GM21723 (cell line): ENCODE measurements around the gene MYO6.
A peak's percentile ranks its signal among the peaks of the same experiment; 100 is the strongest.

Experiments used
- ATAC-seq: cut with Tn5 transposase; IDR thresholded peaks from one replicate; pipeline ENCODE4 v1.9.1; 2021; ENCODE audit warnings: mild to moderate bottlenecking, moderate library complexity; ENCODE audit not compliant: unreplicated experiment

MYO6 gene

GRCh38 chr6:75819776-75820487 is 70.9 kb downstream of the MYO6 start:
- ATAC-seq, result no peak

- ATAC-seq, result no peak
Observed at GRCh38 chr6:75824160-75824559, 75.1 kb downstream of the MYO6 start.

GRCh38 chr6:75827163-75827562 is 78.1 kb downstream of the MYO6 start:
- no peak for ATAC-seq

DNA sequence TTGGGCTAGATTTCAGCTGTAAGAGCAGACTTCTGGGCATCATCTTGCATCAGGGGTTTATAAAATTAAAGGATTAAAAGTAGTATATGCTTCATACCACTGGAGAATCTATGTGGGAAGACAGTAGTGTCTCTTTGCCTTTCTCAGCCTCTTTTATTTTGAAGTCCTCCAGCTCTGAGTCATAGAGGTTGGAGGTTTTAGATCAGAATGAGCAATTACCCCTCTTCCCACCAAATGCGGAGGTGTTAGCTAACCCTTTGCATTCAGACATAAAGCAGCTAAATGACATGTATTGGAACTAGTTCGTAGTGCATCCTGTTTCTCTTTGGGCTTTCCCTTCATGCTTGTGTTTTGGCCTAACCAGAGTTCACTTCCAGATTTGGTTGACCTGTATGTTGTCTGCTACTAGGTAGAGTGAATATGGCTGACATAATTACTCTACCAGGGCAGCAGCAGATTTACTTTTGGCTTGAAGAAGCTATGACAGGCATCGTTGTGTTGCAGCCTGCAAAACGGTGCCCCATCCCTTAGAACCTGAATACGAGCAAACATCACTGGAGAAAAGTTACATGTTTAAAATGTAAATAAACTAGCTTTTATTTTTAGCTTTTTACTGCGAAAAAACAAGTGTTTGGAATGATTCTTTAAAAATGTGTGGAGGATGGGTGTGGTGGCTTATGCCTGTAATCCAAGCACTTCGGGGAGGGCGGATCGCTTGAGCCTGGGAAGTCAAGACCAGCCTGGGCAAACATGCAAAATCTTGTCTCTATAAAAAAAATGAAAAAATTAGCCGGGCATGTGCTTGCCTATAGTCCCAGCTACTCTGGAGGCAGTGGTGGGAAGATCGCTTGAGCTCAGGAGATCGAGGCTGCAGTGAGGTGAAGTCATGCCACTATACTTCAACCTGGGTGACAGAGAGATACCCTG is 82.2 kb downstream of the MYO6 start:
- ATAC-seq, result peak; percentile 81

- no peak for ATAC-seq
Observed at GRCh38 chr6:75834447-75834846, 85.4 kb downstream of the MYO6 start.

GRCh38 chr6:75842191-75842590 is 93.2 kb downstream of the MYO6 start:
- ATAC-seq, result no peak

DNA sequence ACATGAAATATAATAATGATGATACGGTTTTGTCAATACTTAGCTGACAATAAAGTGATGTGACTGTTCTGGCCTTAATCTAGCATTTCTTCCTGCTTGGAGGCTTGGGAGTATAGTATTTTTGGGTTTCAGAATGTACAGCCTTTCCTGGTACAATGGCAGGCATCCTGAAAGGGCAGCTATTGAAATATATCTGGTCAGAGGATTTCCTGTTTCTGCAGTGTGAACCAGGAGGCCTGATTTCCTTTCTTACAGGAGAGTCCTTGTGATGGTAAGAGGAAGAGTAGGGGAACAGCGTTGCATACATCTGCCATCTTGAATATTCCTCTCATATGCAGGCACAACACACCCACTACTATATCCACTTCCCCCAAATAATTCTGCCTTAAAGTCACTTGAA is 93.7 kb downstream of the MYO6 start:
- no peak for ATAC-seq

DNA sequence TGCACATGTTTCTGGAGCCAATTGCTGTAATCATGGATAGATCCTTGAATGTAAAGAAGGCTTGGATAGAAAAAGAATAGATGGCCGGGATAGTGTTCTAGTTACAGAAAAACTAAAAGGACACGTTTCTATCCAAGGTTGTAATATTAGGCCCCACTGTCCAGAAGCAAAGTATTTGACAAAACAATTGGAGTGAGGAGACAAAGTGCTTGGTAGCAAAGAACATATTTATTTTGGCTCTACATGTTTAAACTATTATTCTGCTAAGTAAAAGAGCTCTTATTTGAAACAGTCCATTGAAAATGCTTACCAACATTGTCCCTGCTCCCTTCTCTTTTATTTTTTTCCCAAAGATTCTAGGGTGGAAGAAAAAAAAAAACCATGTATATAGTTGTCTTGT is 94.4 kb downstream of the MYO6 start:
- ATAC-seq, result no peak

GRCh38 chr6:75848274-75848673 is 99.2 kb downstream of the MYO6 start:
- no peak for ATAC-seq

DNA sequence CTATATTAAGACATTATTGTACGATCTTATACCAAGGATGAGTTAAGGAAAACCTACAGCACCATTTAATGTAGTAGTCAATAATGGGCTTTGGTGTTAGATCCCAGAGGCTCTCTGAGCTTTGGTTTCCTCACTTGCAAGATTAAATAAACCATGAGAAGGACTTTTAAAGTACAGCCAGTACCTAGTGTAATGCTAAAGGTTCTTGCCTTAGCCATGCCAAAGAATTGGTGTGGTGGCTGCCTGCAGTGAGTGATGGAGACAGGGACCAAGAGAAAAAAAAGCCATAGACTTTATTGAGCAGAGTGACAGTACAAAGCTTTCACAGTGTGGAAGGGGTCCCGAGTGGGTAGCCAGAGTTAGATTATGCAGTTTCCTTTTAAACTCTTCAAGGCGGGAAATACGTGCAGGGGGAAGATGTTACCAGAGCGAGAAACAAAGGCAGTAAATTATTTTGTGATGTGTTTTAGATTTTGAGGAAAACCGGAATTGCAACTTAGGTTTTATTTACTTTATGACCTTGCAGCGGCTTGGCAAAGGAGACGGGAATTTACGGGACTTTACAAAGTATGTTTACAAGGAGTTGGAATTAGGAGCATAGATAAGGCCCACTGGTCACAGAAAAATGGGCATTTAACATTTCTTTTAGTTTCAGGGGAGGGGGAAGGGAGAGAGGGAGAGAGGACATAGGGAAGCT is 100.4 kb downstream of the MYO6 start:
- ATAC-seq, result no peak

GRCh38 chr6:75850026-75850833 is 101.2 kb downstream of the MYO6 start:
- no peak for ATAC-seq

GRCh38 chr6:75852721-75853120 is 103.7 kb downstream of the MYO6 start:
- no peak for ATAC-seq

DNA sequence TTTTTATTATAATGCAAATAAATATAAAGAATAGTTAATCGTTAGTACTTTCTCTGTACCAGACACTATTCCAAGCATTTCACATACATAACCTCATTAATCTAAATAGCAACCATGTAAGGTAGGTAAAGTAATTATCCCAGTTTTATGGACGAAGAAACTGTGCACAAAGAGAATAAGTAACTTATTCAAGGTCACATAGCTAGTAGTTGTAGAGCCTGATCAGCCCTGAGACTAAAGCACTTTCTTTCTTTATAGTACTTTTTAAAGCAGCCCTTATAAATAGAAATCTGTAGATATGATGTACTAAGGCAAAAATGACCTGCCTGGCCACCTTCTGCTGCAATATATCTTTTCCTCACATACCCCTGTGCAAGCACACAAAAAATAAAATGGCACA is 104.8 kb downstream of the MYO6 start:
- no peak for ATAC-seq

- no peak for ATAC-seq
Observed at GRCh38 chr6:75855052-75855451, 106.0 kb downstream of the MYO6 start.

GRCh38 chr6:75856902-75857301 is 107.9 kb downstream of the MYO6 start:
- no peak for ATAC-seq

DNA sequence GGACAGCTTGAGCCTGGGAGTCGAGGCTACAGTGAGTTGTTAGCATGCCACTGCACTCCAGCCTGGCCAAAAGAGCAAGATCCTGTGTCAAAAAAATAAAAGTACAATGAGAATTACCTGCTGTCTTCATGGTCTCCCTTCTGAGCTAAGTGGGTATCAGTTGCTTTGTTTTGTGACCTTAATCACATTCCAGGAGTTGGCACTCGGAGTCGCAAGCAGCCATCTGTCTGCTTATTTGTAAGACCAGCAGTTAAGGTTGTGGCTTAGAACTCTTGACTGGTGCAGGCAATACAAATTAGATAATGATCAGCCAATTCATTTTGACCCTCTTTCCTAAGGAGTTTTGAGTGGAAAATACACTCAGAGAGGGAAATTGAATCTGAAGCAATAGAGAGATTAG is 114.0 kb downstream of the MYO6 start:
- no peak for ATAC-seq

- ATAC-seq, result no peak
Observed at GRCh38 chr6:75863784-75864183, 114.7 kb downstream of the MYO6 start.

DNA sequence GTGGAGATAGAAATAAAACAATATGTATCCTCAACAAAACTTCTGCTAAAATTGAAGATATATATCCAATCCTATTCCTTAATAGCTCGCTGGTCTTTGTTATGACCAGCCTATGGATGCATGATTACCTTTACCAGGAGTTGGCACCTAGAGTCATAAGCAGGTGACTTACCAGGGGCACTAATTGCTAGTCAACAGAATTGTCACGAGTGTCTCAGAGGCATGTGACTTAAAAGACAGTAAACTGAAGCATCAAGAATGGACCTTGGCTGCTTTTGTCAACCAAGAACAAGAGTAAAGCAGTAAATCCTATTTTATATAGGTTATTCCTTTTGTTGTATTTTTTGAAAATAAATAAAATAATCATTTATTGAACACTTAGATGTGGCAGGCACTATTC is 115.4 kb downstream of the MYO6 start:
- ATAC-seq, result no peak

- ATAC-seq, result no peak
Observed at GRCh38 chr6:75870389-75870788, 121.3 kb downstream of the MYO6 start.

- ATAC-seq, result no peak
Observed at GRCh38 chr6:75874224-75874623, 125.2 kb downstream of the MYO6 start.

DNA sequence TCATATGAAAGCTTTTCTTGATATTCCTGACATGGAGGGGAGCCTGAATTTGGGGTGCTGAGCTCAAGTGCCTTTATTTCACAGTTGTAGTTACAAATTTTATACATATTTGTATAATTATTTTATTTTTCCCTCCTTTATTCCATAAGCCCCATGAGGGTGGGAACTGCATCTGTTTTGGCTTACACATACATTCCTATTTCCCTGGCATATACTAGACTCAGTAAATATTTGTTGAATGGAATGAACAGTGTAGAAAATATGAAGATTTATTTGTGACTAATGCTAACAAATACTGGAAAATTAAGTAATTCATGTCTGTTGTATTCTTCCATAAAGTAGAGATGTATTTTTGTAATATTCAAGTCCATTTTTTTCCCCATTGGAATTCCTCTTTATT is 127.1 kb downstream of the MYO6 start:
- no peak for ATAC-seq
